HCT116 (cell line): ENCODE results near the gene SLC27A5. TPM values are rescaled to one million over a fixed set of nuclear protein-coding genes. Genes with fewer than 3 reads are reported as not detected.
A peak's percentile ranks its signal among the peaks of the same experiment; 100 is the strongest.

Source experiments
- ATAC-seq: fragments of 200-7000 bp; cut with Tn5 transposase; 2 replicates; pipeline ENCODE4 v1.9.1; 2020; ENCODE audit warnings: mild to moderate bottlenecking, moderate library complexity
- BruUV-seq: library from RNA; stranded (reverse); fragments of 400-500 nt; replicated peaks from 2 replicates; lab custom pipeline; 2021; lab: Mats Ljungman, UMichigan
- CTCF ChIA-PET: fragments of 300-600 bp; sonication (Branson Sonifier 250); formaldehyde crosslinking; loops from one replicate; lab custom pipeline; 2021; ENCODE audit warnings: antibody characterized with exemption; lab: Charles Lee
- POLR2A ChIA-PET: fragments of 300-600, 350-600 bp; sonication (Branson Sonifier 250); formaldehyde crosslinking; loops from one replicate; lab custom pipeline; 2021; ENCODE audit warnings: antibody characterized with exemption; lab: Charles Lee
- RAD21 ChIA-PET, 2 experiments: fragments of 300-600 bp; sonication (Branson Sonifier 250); formaldehyde crosslinking; loops; one replicate each; lab custom pipeline; 2023; ENCODE audit warnings: low total read pairs in 2 of 2; ENCODE audit not compliant: uncharacterized antibody in 2 of 2, unreplicated experiment in 2 of 2, low non-redundant PET in 1 of 2; lab: Charles Lee
- DNase-seq: peaks from one replicate; pipeline ENCODE4 v3.0.0-alpha.2; 2010; ENCODE audit warnings: low read depth, low spot score
- H2AFZ ChIP-seq: fragments of 200-600 bp; shearing (Covaris generic), sonication (generic); 2 replicates; pipeline ENCODE4 v1.6.1; 2017; ENCODE audit warnings: low read depth, mixed run types, mixed read lengths, antibody characterized with exemption, low read length; ENCODE audit not compliant: poor library complexity, severe bottlenecking
- H3K27ac ChIP-seq: 2 replicates; pipeline ENCODE4 v1.5.1; 2012; ENCODE audit warnings: low read depth, low read length
- H3K27me3 ChIP-seq: fragments of 200-600 bp; sonication (generic); 2 replicates; pipeline ENCODE4 v1.6.1; 2016; ENCODE audit warnings: mixed run types, low read length, mixed read lengths; ENCODE audit not compliant: insufficient read depth
- H3K36me3 ChIP-seq, 2 experiments: fragments of 200-500 bp in 1 of 2; fragments of 200-600 bp in 1 of 2; sonication (Bioruptor generic) in 1 of 2; sonication (generic) in 1 of 2; 2 replicates each; pipeline versions ENCODE4 v1.5.1 to v1.6.1; 2014 to 2016; ENCODE audit warnings: low read length in 2 of 2, inconsistent platforms in 1 of 2, mixed read lengths in 1 of 2, mixed run types in 1 of 2; ENCODE audit not compliant: insufficient read depth in 2 of 2, control insufficient read depth in 1 of 2
- H3K4me1 ChIP-seq, 2 experiments: fragments of 200-600 bp in 1 of 2; sonication (generic) in 1 of 2; 2 replicates each; pipeline versions ENCODE4 v1.5.1 to v1.6.1; 2012 to 2017; ENCODE audit warnings: low read length in 2 of 2, inconsistent platforms in 1 of 2, mild to moderate bottlenecking in 1 of 2, mixed read lengths in 1 of 2, mixed run types in 1 of 2, moderate library complexity in 1 of 2; ENCODE audit not compliant: insufficient read depth in 2 of 2, control insufficient read depth in 1 of 2
- H3K4me2 ChIP-seq: fragments of 200-600 bp; sonication (generic); 2 replicates; pipeline ENCODE4 v1.6.1; 2017; ENCODE audit warnings: mixed run types, low read length, mixed read lengths
- H3K4me3 ChIP-seq, 2 experiments: fragments of 200-600 bp in 1 of 2; sonication (generic) in 1 of 2; replicated peaks in 1 of 2; 2 replicates each; pipeline ENCODE4 v1.5.1; 2011 to 2016; ENCODE audit warnings: low read length in 2 of 2, control low read depth in 1 of 2, low read depth in 1 of 2, mild to moderate bottlenecking in 1 of 2, mixed read lengths in 1 of 2, mixed run types in 1 of 2
- H3K79me2 ChIP-seq: fragments of 200-600 bp; sonication (generic); 2 replicates; pipeline ENCODE4 v1.6.1; 2017; ENCODE audit warnings: mild to moderate bottlenecking, mixed run types, low read length, moderate library complexity, mixed read lengths; ENCODE audit not compliant: insufficient read depth
- H3K9ac ChIP-seq: fragments of 200-600 bp; sonication (generic); 2 replicates; pipeline ENCODE4 v1.6.1; 2016; ENCODE audit warnings: low read length, mixed read lengths
- H3K9me2 ChIP-seq: fragments of 200-600 bp; sonication (generic), shearing (Covaris generic); 2 replicates; pipeline ENCODE4 v1.6.1; 2017; ENCODE audit warnings: mixed run types, mild to moderate bottlenecking, moderate library complexity; ENCODE audit not compliant: insufficient read depth
- H3K9me3 ChIP-seq, 2 experiments: fragments of 200-500 bp in 1 of 2; fragments of 200-600 bp in 1 of 2; sonication (Bioruptor generic) in 1 of 2; sonication (generic) in 1 of 2; 2 replicates each; pipeline ENCODE4 v1.6.1; 2014 to 2017; ENCODE audit warnings: low read length in 2 of 2, mixed read lengths in 2 of 2, inconsistent platforms in 1 of 2, low read depth in 1 of 2, mild to moderate bottlenecking in 1 of 2, mixed run types in 1 of 2, moderate library complexity in 1 of 2; ENCODE audit not compliant: control insufficient read depth in 1 of 2, insufficient read depth in 1 of 2
- H4K20me1 ChIP-seq: fragments of 200-600 bp; sonication (generic), shearing (Covaris generic); 2 replicates; pipeline ENCODE4 v1.6.1; 2017; ENCODE audit warnings: mixed run types, mild to moderate bottlenecking, moderate library complexity; ENCODE audit not compliant: insufficient read depth
- CTCF ChIP-seq, 3 experiments: fragments of 200-600 bp in 1 of 3; sonication (generic) in 1 of 3; IDR thresholded peaks in 2 of 3; conservative IDR thresholded peaks in 1 of 3; 2 replicates each; pipeline ENCODE4 v1.5.1; 2012 to 2017; ENCODE audit warnings: low read depth in 2 of 3, low read length in 2 of 3, antibody characterized with exemption in 1 of 3, borderline replicate concordance in 1 of 3, control low read depth in 1 of 3, mild to moderate bottlenecking in 1 of 3, mixed read lengths in 1 of 3, mixed run types in 1 of 3, moderate library complexity in 1 of 3; ENCODE audit not compliant: insufficient read depth in 1 of 3
- EZH2phosphoT487 ChIP-seq: fragments of 200-600 bp; IDR thresholded peaks from 2 replicates; pipeline ENCODE4 v1.6.1; 2018; ENCODE audit warnings: antibody characterized with exemption, borderline replicate concordance
- MAX ChIP-seq: IDR thresholded peaks from 2 replicates; pipeline ENCODE4 v1.6.1; 2012
- POLR2AphosphoS5 ChIP-seq: IDR thresholded peaks from 2 replicates; pipeline ENCODE4 v1.6.1; 2011; ENCODE audit warnings: mild to moderate bottlenecking, low read depth, low read length, moderate library complexity
- REST ChIP-seq: IDR thresholded peaks from 2 replicates; pipeline ENCODE4 v1.6.1; 2012; ENCODE audit warnings: low read depth
- SP1 ChIP-seq: IDR thresholded peaks from 2 replicates; pipeline ENCODE4 v1.6.1; 2012; ENCODE audit warnings: low read depth
- ZBTB33 ChIP-seq: IDR thresholded peaks from 2 replicates; pipeline ENCODE4 v1.6.1; 2011; ENCODE audit warnings: mild to moderate bottlenecking, low read length, moderate library complexity; ENCODE audit not compliant: insufficient replicate concordance; ENCODE audit errors: extremely low read depth
- ZNF274 ChIP-seq: fragments of 200-500 bp; sonication (Bioruptor generic); IDR thresholded peaks from 2 replicates; pipeline ENCODE4 v1.6.1; 2014; ENCODE audit warnings: mild to moderate bottlenecking, low read depth, low read length, inconsistent platforms
- intact Hi-C: fragments of 100-400 bp; cut with micrococcal nuclease; formaldehyde crosslinking; loops from 2 replicates; pipeline ENCODE4 v1.10.0; 2022
- total RNA-seq: library from RNA; stranded (reverse); gene quantifications from one replicate; pipeline ENCODE4 v1.2.1, GENCODE V29; 2021; ENCODE audit not compliant: unreplicated experiment

The SLC27A5 gene
- total RNA-seq, 1 experiment from 2014 or later: 27.1 TPM

- TF ChIP-seq REST: no peak
- TF ChIP-seq ZBTB33: peak; percentile 18
Observed at GRCh38 chr19:58554494-58555368, 42.9 kb upstream of the SLC27A5 start, which contains the start of gene CHMP2A (continued).

- H3K79me2 ChIP-seq: peaks cover 66% of the 10 kb centered on the region
- CTCF ChIA-PET: interaction anchor here (2.4 kb wide), 1 partner anchor 34 kb away, joined by 20 read pairs; the partner anchor contains the start of gene ZBTB45
- TF ChIP-seq POLR2AphosphoS5 (no peak), MAX (no peak), EZH2phosphoT487 (no peak), ZBTB33 (no peak), ZNF274 (no peak), CTCF (IDR thresholded peaks at IDR 0.05 in 2 of 3, conservative IDR thresholded peaks at IDR 0.05 in 1 of 3; ENCODE audit: borderline replicate concordance in 1 of 3, insufficient read depth in 1 of 3, low read depth in 2 of 3, low read length in 2 of 3) (no peak), SP1 (no peak)
Observed at GRCh38 chr19:58553799-58554493, 42.2 kb upstream of the SLC27A5 start.

More at GRCh38 chr19:58553799-58554493, 42.2 kb upstream of the SLC27A5 start:
- Histone ChIP-seq H3K9ac (peak overlapping the region; percentile 94), H3K27me3 (no peaks in the 10 kb centered on the region), H3K4me3 (peak overlapping the region; percentile 91 to 93), H4K20me1 (no peaks in the 10 kb centered on the region; the same call in 1 of the 2 replicates), H2AFZ (no peak overlapping the region), H3K9me2 (no peaks in the 10 kb centered on the region), H3K4me1 (peaks cover 19 to 37% of the 10 kb centered on the region in 2 experiments; a peak in 3 of 4 replicates), H3K4me2 (peak overlapping the region; percentile 92), H3K36me3 (peaks cover 28 to 47% of the 10 kb centered on the region in 2 experiments; a peak in 3 of 4 replicates), H3K27ac (peak overlapping the region; percentile 82), H3K9me3 (no peaks in the 10 kb centered on the region)
- no TSS peak for BruUV-seq
- intact Hi-C loops: no loop called here
- no peak for ATAC-seq
- ChIA-PET RAD21 (interaction anchor here in 1 of 2 experiments (1.6 to 1.7 kb wide), 2 partner anchors 35 to 40 kb away, joined by 3 to 6 read pairs; partner anchors contain the start of gene ZBTB45), POLR2A (interaction anchor here (0.6 to 3.3 kb wide), 4 partner anchors 10 to 152 kb away, joined by 4 to 33 read pairs (median 10); partner anchors contain the start of genes TRIM28 and ZBTB45)
- DNase-seq: no peak
